GM20000 (cell line): ENCODE data around the gene SCN2B.

Experiments used
- DNase-seq: peaks from one replicate; pipeline ENCODE4 v3.0.0; 2012; ENCODE audit warnings: low spot score
- CTCF ChIP-seq: IDR thresholded peaks from 2 replicates; pipeline ENCODE4 v1.5.1; 2012; ENCODE audit warnings: mild to moderate bottlenecking, control low read depth; ENCODE audit errors: extremely low read depth, missing control alignments

Gene SCN2B

GRCh38 chr11:118213201-118213600 is 36.8 kb upstream of the SCN2B start:
- TF ChIP-seq CTCF = no peak

GRCh38 chr11:118212781-118213191 is 36.3 kb upstream of the SCN2B start:
- TF ChIP-seq CTCF = no peak
- no peak for DNase-seq

More at GRCh38 chr11:118213201-118213600, 36.8 kb upstream of the SCN2B start:
- no peak for DNase-seq

GRCh38 chr11:118212131-118212725 is 35.8 kb upstream of the SCN2B start:
- DNase-seq = no peak
- TF ChIP-seq CTCF = no peak

DNA sequence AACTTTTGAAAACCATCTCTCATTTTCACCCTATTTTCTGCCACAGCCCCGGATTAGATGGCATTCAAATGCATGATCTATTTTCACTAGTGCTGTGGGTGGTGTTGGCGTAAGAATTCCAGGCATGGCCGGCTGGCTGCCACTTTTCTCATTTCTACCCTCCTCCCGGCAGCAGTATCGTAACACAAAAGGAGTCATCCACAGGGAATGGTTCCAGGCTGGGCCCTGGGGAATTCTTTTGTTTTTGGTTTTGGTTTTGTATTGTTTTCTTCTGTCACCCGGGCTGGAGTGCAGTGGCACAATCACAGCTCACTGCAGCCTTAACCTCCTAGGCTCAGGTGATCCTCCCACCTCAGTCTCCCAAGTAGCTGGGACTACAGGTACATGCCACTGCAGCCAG is 34.6 kb upstream of the SCN2B start:
- no peak for TF ChIP-seq CTCF
- no peak for DNase-seq

GRCh38 chr11:118210323-118210722 is 33.9 kb upstream of the SCN2B start:
- DNase-seq = no peak
- TF ChIP-seq CTCF = no peak

DNA sequence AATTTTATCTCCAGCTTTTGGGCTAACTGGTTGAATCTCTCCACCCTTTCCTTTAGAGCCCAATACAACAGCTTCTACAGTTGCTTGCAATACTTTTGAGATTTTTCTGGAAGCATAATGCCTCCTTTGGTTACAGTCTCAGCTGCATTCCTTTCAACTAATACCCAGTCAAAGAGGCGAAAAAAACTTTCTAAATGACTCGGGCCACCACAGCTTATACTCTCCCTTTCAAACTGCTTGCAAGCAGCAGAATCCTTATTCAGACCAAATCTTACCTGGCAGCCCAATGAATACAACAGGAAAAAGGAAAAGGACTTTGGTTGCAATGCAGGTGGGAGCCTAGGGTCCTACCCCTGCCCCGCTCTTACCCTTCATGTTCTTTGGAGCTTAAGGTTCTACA is 32.6 kb upstream of the SCN2B start:
- TF ChIP-seq CTCF = no peak

DNA sequence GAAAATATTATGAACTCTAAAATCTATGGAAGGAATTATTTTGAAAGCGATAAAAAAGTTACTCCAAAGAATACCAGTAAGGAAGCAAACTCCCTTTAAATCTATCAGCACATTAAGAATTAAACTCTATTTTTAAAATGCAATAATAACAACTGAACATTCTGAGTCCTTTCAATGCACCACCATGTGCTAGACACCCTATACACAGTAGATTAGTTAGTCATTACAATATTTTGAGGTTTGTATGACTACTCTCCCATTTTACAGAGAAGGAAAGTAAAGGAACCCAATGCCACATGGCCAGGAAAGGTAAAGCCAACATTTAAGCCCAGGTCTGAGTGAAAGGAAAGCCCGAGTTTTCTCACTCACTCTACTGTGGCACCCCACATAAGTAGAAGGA is 30.6 kb upstream of the SCN2B start:
- no peak for TF ChIP-seq CTCF
- no peak for DNase-seq

More for the DNA sequence above, 32.6 kb upstream of the SCN2B start:
- no peak for DNase-seq
